Adrenal gland (tissue), 12 donors: ENCODE data around the gene KRT81. TPM values are rescaled to one million over a fixed set of nuclear protein-coding genes. Genes with fewer than 3 reads are reported as not detected.

Source experiments
- polyA plus RNA-seq, 3 donors: library from polyadenylated mRNA; stranded (reverse); fragments of 200-250 nt in 2 of 3; fragments of 350-450 nt in 1 of 3; fragmentation: Illumina TruSeq in 1 of 3; extraction: RNeasy Lipid Tissue Mini Kit (QIAGEN cat#74804) in 1 of 3; gene quantifications; one replicate each; pipeline ENCODE4 v1.2.3, GENCODE V29; 2013 to 2014
- total RNA-seq, 9 donors: library from RNA; depleted of rRNA in 4 of 9; stranded (reverse); fragments of >200 nt in 4 of 9; fragments of 120-200 nt in 1 of 9; fragmentation: NEBNext Ultra II Directional in 1 of 9; extraction: Animal tissue kit (Norgen Biotek cat#: 25700) in 1 of 9; gene quantifications; one replicate each; pipeline versions ENCODE4 v1.1.0 to v1.2.4, GENCODE V29; 2013 to 2023
- donor health status: healthy with polysubstance abuse.
- donor health status: Bipolar disorder and iron deficiency.
- donor health status: DM: yes; HTN: yes; CAD: no.
- donor health status: DM: no; HTN: no; CAD: no.
- donor health status: DM: no; HTN: no; CAD: no.
- donor health status: DM: yes; HTN: yes; CAD: no.

The KRT81 gene
- total and polyA plus RNA-seq, 12 donors = 0.25 to 0.42 TPM; not detected in 10

Other genes starting within 250 kb of the KRT81 start
- gene NR4A1, start 240.1 kb downstream of the KRT81 start, total RNA-seq = 100 to 1,000 TPM in 5 of 9 donors, 10 to 100 TPM in 4; 19.0 to 854 (median 108) TPM
- gene NR4A1, start 240.1 kb downstream of the KRT81 start, polyA plus RNA-seq = 100 to 1,000 TPM in 2 of 3 donors, 10 to 100 TPM in 1; 34.5 to 499 (median 282) TPM
- 10 to 100 TPM; 28.8 to 60.4 (median 40.0) TPM for gene ATG101, start 221.6 kb downstream of the KRT81 start, total RNA-seq
- gene ATG101, start 221.6 kb downstream of the KRT81 start, polyA plus RNA-seq = 10 to 100 TPM; 20.9 to 28.6 (median 27.1) TPM
- gene SMIM41, start 211.8 kb downstream of the KRT81 start, total RNA-seq = 1 to 10 TPM in 1 of 9 donors, under 1 TPM in 2, not detected in 6; 0.54 to 2.1 (median 0.83) TPM
- gene SMIM41, start 211.8 kb downstream of the KRT81 start, polyA plus RNA-seq = under 1 TPM in 1 of 3 donors, not detected in 2; 0.10 TPM
- 10 to 100 TPM in 1 of 9 donors, 1 to 10 TPM in 7, under 1 TPM in 1; 0.95 to 14.6 (median 5.1) TPM for gene KRT80, start 99.5 kb downstream of the KRT81 start, total RNA-seq
- gene KRT80, start 99.5 kb downstream of the KRT81 start, polyA plus RNA-seq = 1 to 10 TPM; 1.8 to 8.8 (median 2.5) TPM
- 10 to 100 TPM in 2 of 9 donors, 1 to 10 TPM in 6, under 1 TPM in 1; 0.33 to 13.5 (median 7.9) TPM for gene KRT7, start 58.3 kb downstream of the KRT81 start, total RNA-seq
- gene KRT7, start 58.3 kb downstream of the KRT81 start, polyA plus RNA-seq = 10 to 100 TPM in 2 of 3 donors, 1 to 10 TPM in 1; 2.1 to 34.8 (median 12.1) TPM
- gene KRT86, start 16.9 kb downstream of the KRT81 start, total RNA-seq = 1 to 10 TPM in 5 of 9 donors, under 1 TPM in 3, not detected in 1; 0.69 to 6.2 (median 1.4) TPM
- 1 to 10 TPM in 1 of 3 donors, under 1 TPM in 1, not detected in 1; 0.61 to 1.4 TPM for gene KRT86, start 16.9 kb downstream of the KRT81 start, polyA plus RNA-seq
- gene KRT83, start 29.9 kb upstream of the KRT81 start, total RNA-seq = not detected
- gene KRT83, start 29.9 kb upstream of the KRT81 start, polyA plus RNA-seq = not detected
- gene KRT85, start 75.9 kb upstream of the KRT81 start, total RNA-seq = not detected
- gene KRT85, start 75.9 kb upstream of the KRT81 start, polyA plus RNA-seq = not detected
- not detected for gene KRT84, start 94.1 kb upstream of the KRT81 start, total RNA-seq
- gene KRT84, start 94.1 kb upstream of the KRT81 start, polyA plus RNA-seq = not detected
- not detected for gene KRT82, start 114.8 kb upstream of the KRT81 start, total RNA-seq
- not detected for gene KRT82, start 114.8 kb upstream of the KRT81 start, polyA plus RNA-seq
- gene KRT75, start 142.8 kb upstream of the KRT81 start, total RNA-seq = not detected
- not detected for gene KRT75, start 142.8 kb upstream of the KRT81 start, polyA plus RNA-seq
- gene KRT6B, start 160.6 kb upstream of the KRT81 start, total RNA-seq = under 1 TPM in 1 of 9 donors, not detected in 8; 0.25 TPM
- under 1 TPM in 1 of 3 donors, not detected in 2; 0.20 TPM for gene KRT6B, start 160.6 kb upstream of the KRT81 start, polyA plus RNA-seq
- under 1 TPM in 1 of 9 donors, not detected in 8; 0.28 TPM for gene KRT6C, start 182.3 kb upstream of the KRT81 start, total RNA-seq
- under 1 TPM in 1 of 3 donors, not detected in 2; 0.17 TPM for gene KRT6C, start 182.3 kb upstream of the KRT81 start, polyA plus RNA-seq
- 1 to 10 TPM in 1 of 9 donors, under 1 TPM in 1, not detected in 7; 0.28 to 1.1 TPM for gene KRT6A, start 201.7 kb upstream of the KRT81 start, total RNA-seq
- gene KRT6A, start 201.7 kb upstream of the KRT81 start, polyA plus RNA-seq = 1 to 10 TPM in 1 of 3 donors, under 1 TPM in 1, not detected in 1; 0.24 to 2.7 TPM
- gene KRT5, start 228.9 kb upstream of the KRT81 start, total RNA-seq = under 1 TPM in 4 of 9 donors, not detected in 5; 0.11 to 0.88 (median 0.37) TPM
- 1 to 10 TPM in 1 of 3 donors, under 1 TPM in 1, not detected in 1; 0.56 to 4.2 TPM for gene KRT5, start 228.9 kb upstream of the KRT81 start, polyA plus RNA-seq